HFF-Myc (cell line): ENCODE measurements around the gene ERAS.
"Not testable (repeated sequence)": the region's sequence is repeated elsewhere in the genome, so short reads cannot be mapped to it uniquely, and the experiment has no call there.

Experiments used
- DNase-seq: peaks from one replicate; pipeline ENCODE4 v3.0.0-alpha.2; 2011; ENCODE audit warnings: low read depth; ENCODE audit errors: extremely low read depth
- H3K4me3 ChIP-seq: replicated peaks from 2 replicates; pipeline ENCODE4 v1.5.1; 2011; ENCODE audit warnings: low read depth, mild to moderate bottlenecking, control low read depth, low read length
- TF ChIP-seq, protein P1 (sequence below): IDR thresholded peaks from 2 replicates; pipeline ENCODE4 v1.5.1; 2012; ENCODE audit warnings: mild to moderate bottlenecking, low read depth, low read length, control low read depth; ENCODE audit errors: missing control alignments

Gene ERAS

DNA sequence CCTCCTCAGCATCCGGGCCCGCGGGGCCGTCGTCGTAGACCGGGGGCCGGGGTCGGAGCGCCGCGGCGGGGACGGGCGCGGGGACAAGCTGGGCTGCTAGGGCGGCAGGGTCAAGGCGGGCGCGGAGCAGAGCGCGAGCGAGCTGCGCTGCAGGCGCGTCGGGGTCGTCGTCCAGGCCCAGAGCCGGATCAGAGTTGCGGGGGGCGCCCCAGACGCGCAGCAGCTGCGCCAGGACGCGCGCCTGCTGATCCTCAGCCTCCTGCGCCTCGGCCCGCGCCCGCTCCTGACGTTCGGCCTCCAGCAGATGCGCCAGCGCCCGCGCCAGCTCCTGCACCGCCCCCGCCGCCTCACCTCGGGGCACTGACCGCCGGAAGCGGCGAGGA is 5.6 kb downstream of the ERAS start:
- TF ChIP-seq, protein P1, sequence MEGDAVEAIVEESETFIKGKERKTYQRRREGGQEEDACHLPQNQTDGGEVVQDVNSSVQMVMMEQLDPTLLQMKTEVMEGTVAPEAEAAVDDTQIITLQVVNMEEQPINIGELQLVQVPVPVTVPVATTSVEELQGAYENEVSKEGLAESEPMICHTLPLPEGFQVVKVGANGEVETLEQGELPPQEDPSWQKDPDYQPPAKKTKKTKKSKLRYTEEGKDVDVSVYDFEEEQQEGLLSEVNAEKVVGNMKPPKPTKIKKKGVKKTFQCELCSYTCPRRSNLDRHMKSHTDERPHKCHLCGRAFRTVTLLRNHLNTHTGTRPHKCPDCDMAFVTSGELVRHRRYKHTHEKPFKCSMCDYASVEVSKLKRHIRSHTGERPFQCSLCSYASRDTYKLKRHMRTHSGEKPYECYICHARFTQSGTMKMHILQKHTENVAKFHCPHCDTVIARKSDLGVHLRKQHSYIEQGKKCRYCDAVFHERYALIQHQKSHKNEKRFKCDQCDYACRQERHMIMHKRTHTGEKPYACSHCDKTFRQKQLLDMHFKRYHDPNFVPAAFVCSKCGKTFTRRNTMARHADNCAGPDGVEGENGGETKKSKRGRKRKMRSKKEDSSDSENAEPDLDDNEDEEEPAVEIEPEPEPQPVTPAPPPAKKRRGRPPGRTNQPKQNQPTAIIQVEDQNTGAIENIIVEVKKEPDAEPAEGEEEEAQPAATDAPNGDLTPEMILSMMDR, result no peak
- H3K4me3 ChIP-seq, result no peak overlapping the region
- DNase-seq, result no peak

DNA sequence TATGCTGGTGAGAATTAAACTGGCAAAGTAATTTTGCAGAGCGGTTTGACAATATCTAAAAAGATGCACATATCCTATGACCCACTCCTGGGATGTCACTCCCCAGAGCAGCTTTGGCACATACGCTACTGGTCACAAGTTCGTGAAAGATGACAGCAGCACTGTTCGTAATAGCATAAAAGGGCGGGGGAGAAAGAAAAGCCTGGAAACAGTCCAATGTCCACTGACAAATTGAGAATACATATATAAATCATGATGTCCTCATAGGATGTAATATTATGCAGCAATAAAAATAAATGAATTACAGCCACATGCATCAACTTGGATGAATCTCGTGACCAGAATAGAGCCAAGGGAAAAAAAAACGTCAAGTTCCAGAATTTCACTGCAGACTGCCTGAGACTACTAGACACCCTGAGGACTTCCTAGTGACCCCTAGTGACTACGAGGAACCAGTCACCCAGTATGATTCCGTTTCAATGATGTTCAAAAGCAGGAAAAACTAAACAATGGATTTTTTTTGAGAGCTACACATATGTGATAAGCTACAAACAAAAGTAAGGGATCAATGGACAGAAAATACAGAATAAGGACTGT is 7.3 kb downstream of the ERAS start:
- TF ChIP-seq, protein P1, result no peak
- no peak for DNase-seq
- H3K4me3 ChIP-seq, result no peak overlapping the region

DNA sequence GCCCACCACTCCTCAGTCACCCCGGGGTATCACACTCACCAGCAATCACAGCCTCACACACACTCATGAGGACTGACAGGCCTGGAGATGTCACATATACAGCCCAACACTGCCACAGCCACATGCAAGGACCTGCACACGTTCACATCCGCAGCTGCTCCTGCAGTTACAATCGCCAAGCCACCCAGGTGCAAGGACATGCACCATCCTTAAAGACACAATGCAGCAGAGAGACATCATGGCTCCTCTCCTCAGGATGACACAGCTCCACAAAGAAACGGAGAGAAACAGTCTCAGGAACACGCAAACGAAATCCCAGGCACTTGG is 8.0 kb downstream of the ERAS start:
- H3K4me3 ChIP-seq, result no peak overlapping the region
- TF ChIP-seq, protein P1, result no peak
- DNase-seq, result no peak

DNA sequence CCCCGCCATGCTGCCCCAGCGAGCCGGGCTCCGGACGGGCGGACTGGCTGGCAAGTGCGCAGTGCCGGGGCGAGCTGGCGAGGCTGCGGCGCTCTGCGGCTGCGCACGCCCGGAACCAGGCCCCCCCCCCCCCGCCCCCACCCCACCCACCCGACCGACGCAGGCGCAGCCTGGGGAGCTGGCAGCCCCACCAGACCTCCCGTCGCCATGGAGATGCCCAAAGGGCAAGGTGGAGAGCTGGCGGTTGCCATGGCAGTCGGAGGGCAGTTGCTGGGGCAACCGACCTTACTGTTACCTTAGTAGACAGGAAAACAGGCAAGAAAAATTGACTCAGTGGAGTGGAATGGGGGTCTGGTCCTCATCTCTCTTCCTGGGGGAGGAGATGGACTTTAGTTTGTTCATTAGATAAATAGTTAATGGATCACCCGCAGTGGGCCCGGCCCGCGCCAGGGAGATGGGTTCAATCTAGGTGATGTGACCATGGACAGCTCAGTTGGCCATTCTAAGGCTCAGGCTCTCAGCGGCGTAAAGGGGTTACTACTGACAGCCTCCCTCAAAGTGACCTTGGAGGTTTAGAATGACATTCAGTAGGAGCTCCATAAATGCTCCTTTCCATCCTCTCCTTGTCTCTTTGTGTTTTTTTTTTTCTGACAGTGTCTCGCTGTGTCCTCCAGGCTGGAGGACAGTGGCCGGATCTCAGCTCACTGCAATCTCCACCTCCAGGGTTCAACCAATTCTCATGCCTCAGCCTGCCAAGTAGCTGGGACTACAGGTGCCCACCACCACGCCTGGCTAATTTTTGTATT is 9.4 kb downstream of the ERAS start, which contains the start of gene PCSK1N:
PCSK1N (minus strand) TSS at position 87 of the 806 bp plus-strand sequence; CDS start at position 9, 78 bp downstream.
- no peak for DNase-seq
- peak within 1 kb of the TSS; percentile 33 for H3K4me3 ChIP-seq
- TF ChIP-seq, protein P1, result no peak

DNA sequence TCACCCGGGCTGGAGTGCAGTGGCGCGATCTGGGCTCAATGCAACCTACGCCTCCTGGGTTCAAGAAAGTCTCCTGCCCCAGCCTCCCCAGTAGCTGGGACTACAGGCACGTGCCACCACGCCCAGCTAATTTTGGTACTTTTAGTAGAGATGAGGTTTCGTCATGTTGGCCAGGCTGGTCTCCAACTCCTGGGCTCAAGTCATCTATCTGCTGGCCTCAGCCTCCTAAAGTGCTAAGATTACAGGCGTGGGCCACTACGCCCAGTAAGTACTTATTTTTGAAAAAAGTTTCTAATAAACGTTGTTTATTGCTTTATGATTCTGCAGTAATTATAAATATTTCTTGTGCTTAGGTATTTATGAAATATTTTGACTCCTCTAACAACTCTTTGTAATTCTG is 13.4 kb downstream of the ERAS start:
- TF ChIP-seq, protein P1, result no peak
- DNase-seq, result no peak
- H3K4me3 ChIP-seq, result no peak overlapping the region

DNA sequence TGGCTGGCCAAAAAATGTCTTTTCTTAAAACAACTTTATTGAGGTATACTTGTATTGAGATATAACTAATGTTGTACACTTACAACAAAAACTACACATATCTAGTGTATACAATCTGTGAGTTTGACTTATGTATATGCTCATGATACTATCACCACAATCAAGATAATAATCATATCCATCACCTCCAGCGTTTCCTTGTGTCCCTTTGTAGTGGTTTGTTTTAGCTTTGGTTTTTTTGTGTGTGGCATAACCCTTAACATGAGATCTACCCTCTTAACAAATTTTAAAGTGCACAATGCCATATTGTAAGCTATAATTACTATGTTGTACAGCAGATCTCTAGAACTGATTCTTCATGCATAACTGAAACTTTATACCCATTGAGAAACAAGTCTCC is 22.5 kb downstream of the ERAS start:
- TF ChIP-seq, protein P1, result no peak
- H3K4me3 ChIP-seq, result no peak overlapping the region
- no peak for DNase-seq

DNA sequence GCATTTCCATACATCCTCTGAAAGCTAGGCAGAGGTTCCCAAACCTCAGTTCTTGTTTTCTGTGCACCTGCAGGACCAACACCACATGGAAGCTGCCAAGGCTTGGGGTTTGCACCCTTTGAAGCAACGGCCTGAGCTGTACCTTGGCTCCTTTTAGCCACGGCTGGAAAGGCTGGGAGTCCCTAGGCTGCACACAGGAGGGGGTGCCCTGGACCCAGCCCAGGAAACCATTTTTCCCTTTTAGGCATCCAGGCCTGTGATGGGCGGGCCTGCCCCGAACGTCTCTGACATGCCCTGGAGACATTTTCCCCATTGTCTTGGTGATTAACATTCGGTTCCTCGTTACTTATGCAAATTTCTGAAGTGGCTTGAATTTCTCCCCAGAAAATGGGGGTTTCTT is 26.5 kb downstream of the ERAS start:
- no peak overlapping the region for H3K4me3 ChIP-seq
- DNase-seq, result no peak
- TF ChIP-seq, protein P1, result no peak

DNA sequence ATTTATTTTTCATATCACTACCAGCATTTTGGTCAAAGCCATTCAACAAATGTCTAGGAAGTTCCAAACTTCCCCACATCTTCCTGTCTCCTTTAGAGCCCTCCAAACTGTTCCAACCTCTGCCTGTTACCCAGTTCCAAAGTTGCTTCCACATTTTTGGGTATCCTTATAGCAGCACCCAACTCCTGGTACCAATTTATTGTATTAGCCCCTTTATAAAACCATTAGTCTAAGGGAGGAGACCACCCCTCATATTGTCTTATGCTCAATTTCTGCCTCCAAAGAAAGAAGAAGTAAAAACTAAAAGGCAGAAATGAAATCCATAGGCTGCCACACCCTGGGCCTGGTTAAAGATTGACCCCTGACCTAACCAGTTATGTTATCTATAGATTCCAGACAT is 27.2 kb downstream of the ERAS start:
- not testable (repeated sequence) for H3K4me3 ChIP-seq, DNase-seq

DNA sequence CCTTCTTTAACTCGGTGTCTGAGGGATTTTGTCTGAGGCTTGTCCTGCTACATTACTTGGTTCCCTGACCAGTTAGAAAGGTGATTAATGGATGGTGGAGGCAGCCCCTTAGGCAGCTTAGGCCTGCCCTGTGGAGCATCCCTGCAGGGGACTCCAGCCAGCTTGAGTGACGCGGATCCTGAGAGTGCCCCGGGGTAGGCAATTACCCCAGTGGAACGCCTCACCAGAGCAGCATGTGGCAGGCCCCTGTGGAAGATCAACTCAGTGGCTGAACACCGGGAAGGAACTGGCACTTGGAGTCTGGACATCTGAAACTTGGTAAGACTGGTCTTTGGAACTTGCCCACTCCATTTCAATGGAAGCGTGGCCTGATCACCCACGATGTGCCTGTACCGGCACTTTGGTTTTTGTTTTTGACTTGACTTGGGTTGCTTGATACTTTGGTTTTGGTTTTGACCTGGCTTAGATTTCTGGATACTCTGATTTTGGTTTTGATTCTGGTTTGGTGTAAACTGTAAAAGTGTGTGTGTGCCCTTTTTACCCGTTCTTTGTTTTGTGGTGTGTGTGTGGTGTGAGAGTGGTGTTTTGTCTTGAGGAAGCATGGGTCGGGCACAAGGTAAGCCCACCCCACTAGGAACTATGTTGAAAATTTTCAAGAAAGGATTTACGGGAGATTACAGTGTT is 27.9 kb downstream of the ERAS start:
- not testable (repeated sequence) for H3K4me3 ChIP-seq, DNase-seq
